IPS-NIHi11 (cell line): Measurements from ENCODE around the gene POU2AF1.

Experiments
- DNase-seq: peaks from one replicate; pipeline ENCODE4 v3.0.0; 2012; ENCODE audit warnings: mixed read lengths, low spot score

The POU2AF1 gene

DNA sequence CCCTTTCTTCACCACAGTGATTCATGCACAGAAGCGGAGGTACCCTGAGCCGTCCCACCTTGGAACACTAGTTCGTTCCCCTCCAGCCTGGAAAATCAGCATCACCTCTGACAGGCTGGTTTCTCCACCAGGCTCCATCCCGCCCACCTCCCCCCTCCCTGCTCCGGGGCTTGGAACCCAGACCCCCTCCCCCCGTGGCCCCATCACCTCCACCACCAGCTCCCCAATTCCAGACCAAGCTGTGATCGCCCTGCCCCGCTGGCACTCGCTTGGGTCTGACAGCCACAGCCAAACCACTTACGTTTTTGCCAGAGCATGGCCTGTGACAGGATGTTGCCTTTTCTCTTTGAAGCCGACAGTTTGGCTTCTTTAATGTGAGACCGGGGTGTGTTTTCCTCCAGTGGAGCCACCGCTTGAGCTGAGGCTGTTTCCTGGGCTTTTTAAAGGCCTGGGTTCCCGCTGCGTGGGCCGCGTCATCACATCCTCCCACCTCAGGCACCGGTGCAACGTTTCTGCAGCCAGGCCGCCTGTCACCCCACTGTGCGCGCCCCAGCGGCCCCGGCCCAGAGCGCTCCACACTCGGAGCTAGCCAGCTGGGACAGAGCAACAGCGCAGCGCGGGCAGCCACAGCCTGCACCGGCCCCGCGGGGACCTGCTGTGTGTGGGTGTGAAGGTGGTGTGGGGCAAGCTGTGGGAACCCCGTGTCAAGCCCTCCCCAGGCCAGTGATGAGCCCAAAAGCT lies at the start of gene POU2AF1:
POU2AF1 (minus strand) TSS at position 415 of the 741 bp plus-strand sequence; CDS start at position 317, 98 bp downstream.
- no peak for DNase-seq

DNA sequence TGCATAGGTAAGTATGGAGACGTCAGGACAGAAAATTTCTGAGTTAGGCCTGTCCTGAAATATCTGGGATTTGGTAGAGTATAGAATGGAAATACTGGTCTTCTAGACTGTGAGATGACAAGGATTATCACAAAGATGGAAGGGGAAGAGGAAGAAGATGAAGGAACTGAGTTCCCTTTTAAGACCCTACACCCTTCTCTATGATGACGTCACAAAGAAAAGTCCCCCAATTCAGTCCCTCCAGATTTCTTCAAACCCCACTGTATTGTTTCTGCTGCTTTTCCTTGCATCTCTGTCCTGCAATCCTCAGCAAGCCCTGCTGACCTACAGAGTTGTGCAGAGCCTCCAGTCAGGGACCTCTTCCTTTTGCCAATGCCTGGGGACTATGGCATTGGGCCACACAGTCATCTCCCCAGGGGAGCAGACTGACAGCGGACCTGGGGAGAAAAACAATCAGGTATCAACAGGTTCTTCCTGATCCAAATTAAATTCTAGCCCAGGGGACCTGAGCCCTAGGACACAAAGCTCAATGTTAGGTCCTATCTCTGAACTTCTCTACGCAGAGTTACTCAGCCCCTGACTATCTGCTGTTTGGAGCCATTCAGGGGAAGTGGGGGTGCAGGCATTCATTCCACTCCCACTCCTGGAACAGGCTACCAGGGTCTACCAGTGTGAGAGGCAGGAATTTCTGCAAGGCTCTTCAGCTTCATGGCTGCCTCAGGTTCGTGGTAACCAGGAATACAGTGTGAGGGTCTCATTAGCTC lies 49.2 kb upstream of the POU2AF1 start:
- no peak for DNase-seq

- no peak for DNase-seq
Measured at GRCh38 chr11:111427471-111427912, 48.4 kb upstream of the POU2AF1 start.

DNA sequence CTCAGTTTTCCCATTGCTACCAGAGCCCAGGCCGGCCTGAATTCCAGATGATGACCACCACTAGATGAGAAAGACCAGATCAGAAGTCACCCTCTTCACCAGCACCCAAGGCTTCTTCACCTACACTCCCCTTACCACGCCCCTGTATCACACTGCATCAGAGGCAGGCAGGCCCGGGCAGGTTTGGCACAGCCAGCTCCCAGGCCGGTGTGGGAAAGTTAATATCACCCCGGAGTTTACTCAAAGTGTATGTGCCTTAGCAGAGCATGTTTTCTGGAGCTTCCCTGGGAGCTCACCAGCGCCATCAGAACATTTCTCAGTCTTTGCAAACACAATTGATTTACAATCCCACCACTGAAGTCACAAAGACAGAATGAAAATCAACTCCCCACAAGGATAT lies 47.5 kb upstream of the POU2AF1 start:
- DNase-seq = no peak

- no peak for DNase-seq
Measured at GRCh38 chr11:111423250-111423615, 44.2 kb upstream of the POU2AF1 start.

GRCh38 chr11:111422494-111423249 lies 43.6 kb upstream of the POU2AF1 start:
- peak; percentile 76 for DNase-seq

- DNase-seq = no peak
Measured at GRCh38 chr11:111421251-111421650, 42.2 kb upstream of the POU2AF1 start.

GRCh38 chr11:111419641-111420327 lies 40.7 kb upstream of the POU2AF1 start:
- DNase-seq = no peak

DNA sequence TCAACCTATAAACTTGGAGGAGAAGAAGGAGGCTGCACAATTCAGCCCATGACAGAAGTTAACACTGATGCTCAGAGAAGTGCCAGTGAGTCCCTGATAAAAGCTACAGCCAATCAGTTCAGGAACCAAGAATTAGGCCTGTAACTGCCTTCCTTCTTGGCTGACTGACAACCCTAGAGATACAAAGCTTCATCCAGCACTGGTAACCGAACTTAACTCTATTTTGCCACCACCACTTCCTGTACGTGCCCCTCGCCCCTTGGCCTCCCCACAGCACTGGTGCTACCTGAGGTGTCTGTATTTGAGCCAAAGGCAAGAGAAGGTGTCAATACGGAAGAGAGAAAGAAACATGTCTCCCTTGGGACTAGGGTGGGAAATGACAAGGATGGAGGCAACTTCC lies 40.1 kb upstream of the POU2AF1 start:
- DNase-seq = no peak

DNA sequence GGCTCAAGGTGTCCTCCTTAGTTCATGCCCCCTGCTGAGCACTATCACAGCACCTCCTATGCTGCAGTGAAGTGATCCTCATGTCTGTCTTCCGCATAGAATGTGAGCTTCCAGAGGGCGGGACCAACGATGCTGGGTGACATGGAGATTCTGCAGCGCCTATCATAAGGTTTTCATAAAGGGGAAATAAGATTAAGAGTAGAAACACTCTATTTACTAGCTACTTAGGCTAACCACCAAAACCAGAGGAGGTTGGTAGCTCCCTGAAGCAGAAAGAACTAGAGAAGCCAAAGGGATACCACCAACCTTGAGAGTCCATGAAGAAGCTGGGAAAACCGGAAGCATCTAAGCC lies 39.3 kb upstream of the POU2AF1 start:
- DNase-seq = no peak

GRCh38 chr11:111417766-111418435 lies 38.8 kb upstream of the POU2AF1 start:
- no peak for DNase-seq

DNA sequence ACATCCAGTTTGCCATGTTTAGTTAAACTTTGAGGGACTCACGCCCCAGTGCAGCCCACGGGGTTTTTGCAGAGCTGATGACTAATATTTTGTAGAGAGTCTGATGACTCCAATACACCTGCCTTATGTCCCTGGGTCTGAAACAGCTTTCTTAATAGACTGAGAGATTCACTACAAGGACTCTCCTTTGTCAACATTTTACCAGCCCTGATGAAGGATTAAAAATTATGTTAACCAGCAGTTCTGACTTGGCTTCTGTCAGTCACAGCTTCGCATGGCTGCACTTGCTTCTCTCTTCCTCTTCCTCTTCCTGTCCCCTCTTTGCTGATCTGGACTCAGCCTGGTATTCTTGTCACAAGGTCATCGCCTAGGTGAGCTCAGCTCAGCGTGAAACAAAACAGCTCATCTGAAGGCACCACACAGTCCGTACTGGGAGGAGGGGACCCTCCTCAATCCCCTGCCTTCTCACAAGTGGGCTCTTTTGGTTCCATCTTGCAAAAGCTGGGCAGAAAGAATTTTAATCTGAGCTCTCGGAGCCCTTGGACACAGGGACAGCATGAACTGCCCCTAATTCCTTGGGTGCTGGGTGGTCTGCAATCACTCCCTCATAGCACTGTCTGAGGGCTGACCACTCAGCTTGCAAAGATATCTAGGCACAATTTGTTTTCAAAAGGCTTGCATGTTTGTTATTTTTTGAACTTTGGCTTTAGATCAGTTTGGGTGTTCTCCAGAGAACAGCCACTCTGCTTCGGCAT lies 38.1 kb upstream of the POU2AF1 start:
- no peak for DNase-seq

GRCh38 chr11:111416231-111416960 lies 37.3 kb upstream of the POU2AF1 start:
- no peak for DNase-seq

GRCh38 chr11:111414936-111415335 lies 35.9 kb upstream of the POU2AF1 start:
- DNase-seq = no peak

DNA sequence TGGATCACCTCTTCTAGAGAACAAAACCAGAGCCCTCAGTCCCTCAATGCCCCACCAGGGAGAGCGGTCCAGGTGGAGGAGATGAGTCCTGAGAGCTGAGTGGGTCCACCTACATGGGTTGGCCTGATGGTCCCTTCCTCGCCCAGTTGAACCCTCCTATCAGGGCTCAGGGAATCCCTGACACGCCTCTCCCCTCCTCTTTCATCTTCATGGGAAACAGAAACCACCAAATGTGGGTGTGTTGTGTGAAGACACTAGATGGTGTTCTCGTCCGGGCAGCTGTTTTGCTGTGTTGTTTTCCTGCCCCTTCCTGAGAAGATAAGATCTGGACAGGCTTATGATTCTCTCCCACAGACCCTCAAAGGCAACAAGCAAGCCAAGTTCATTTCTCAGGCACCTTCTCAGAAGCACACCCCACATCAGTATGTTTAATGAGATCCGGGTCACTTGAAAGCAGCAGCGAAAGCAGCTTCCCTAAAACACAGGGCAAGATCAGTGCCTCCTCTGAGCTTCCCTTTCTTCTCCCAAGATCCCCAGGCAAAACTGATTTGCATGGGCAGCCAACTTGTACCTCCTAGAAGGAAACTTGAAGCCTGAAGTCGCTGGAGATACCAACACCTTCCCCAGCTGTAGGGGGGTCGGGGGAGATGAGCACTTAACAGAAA lies 35.3 kb upstream of the POU2AF1 start:
- DNase-seq = no peak

DNA sequence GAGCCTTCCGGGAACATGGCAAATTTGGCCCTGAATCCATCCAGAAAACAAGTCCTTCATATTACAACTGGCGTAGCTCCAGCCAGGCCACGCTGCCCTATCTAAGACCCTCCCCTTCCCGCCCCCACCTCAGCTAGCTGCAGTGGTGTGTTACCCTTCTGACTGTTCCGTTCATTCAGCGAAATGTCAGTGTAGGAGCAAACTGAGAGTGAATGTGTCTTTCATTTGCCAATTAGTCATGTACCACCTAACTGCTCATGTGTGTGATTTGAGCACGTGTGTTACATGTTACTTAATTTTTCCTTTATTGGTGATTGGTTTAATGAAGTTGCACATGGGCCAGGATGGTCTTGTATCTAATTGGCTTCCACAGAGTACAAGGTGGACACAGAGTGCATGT lies 34.8 kb upstream of the POU2AF1 start:
- DNase-seq = no peak

DNA sequence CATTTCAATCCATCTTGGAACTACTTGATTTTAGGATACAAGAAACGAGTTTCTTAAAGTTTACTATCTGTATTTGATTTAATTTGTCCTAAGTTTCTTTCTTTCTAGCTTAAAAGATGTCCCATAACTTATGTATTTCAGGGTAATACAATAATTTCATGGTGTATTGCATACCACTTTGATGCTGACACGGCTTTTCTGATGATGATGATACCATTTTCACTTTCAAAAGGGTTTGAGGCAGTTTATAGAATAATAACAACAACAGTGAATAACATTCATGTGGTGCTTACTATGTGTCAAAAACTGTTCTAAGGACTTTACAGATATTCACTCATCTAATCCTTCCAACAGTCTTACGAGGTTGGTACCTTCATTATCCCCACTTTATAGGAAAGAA lies 33.2 kb upstream of the POU2AF1 start:
- DNase-seq = no peak

DNA sequence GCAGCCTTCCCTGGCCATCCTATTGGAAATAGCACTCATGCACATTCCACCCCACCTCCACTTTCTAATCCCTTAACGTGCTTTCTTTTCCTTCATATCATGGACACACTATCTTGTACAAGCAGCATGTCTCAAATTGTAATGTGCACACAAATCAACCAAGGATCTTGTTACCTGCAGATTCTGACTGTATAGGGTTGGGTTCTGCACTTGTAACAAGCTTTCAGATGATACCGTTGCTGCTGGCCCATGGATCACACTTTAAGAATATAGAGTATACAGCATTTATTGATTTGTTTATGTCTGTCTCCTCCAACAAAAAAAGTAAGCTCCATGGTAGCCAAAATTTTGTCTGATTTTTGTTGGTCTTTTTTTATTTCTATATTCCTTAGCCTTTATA lies 32.4 kb upstream of the POU2AF1 start:
- no peak for DNase-seq

DNA sequence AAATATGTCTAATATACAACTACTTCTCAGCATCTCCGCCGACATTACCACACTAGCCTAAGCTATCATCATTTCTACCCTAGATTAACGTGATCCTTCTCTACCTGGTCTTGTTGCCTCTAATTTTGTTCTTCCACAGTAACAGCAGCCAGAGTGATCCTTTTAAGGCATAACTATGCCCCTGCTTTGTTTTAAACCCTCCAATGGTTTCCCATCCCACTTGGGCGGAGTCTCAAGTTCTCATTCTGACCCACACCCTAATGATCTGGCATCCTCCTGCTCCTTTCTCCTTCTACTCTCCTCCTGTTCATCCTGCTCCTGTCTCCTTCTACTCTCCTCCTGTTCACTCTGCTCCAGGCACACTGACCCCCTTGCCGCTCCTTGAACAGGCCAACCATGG lies 31.9 kb upstream of the POU2AF1 start:
- no peak for DNase-seq

DNA sequence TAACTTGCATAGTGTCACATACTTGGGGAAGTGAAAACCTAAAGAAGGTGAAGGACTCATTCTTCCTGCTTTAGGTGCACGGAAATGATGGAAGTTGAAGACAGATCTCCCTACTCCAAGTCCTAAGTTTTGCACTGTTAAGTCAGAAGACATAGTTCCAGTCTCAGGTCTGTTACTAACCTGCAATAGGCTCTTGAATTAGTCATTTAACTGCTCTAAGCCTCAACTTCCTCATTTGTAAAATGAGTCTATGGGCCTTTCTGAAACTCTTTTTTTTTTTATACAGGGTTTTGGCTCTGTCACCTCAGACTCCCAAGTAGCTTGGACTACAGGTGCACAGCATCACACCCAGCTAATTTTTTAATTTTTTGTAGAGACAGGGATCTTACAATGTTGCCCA lies 30.8 kb upstream of the POU2AF1 start:
- no peak for DNase-seq
